Measurements from ENCODE around the gene LIN28B.

Gene LIN28B

GRCh38 chr6:104957301-104958177, 632 bp downstream of the LIN28B start:
- no peak overlapping the region for H3K4me3 ChIP-seq (ENCODE audit: severe bottlenecking)
- no peaks in the 10 kb centered on the region for H3K36me3 ChIP-seq (ENCODE audit: low read depth)
- no peak for TF ChIP-seq CTCF (IDR thresholded peaks at IDR 0.05; ENCODE audit: poor library complexity, severe bottlenecking)
- no peak for ATAC-seq (ENCODE audit: low read depth)
- no peak overlapping the region for H3K27ac ChIP-seq (ENCODE audit: poor library complexity, severe bottlenecking)
- DNase-seq (ENCODE audit: low spot score): no peak
- H3K4me1 ChIP-seq (ENCODE audit: insufficient read depth, poor library complexity, severe bottlenecking): no peaks in the 10 kb centered on the region
- peaks cover 89% of the 10 kb centered on the region for H3K27me3 ChIP-seq (ENCODE audit: insufficient read depth, poor library complexity, severe bottlenecking)
- H3K9me3 ChIP-seq (ENCODE audit: severe bottlenecking): no peaks in the 10 kb centered on the region

GRCh38 chr6:104958178-104959025, 1.5 kb downstream of the LIN28B start:
- Histone ChIP-seq H3K36me3 (ENCODE audit: low read depth) (no peaks in the 10 kb centered on the region), H3K4me3 (ENCODE audit: severe bottlenecking) (no peak overlapping the region), H3K9me3 (ENCODE audit: severe bottlenecking) (no peaks in the 10 kb centered on the region), H3K4me1 (ENCODE audit: insufficient read depth, poor library complexity, severe bottlenecking) (no peaks in the 10 kb centered on the region), H3K27ac (ENCODE audit: poor library complexity, severe bottlenecking) (no peak overlapping the region), H3K27me3 (ENCODE audit: insufficient read depth, poor library complexity, severe bottlenecking) (peaks cover 80% of the 10 kb centered on the region)
- DNase-seq (ENCODE audit: low spot score): no peak
- no peak for TF ChIP-seq CTCF (IDR thresholded peaks at IDR 0.05; ENCODE audit: poor library complexity, severe bottlenecking)
- no peak for ATAC-seq (ENCODE audit: low read depth)

- peaks cover 72% of the 10 kb centered on the region for H3K27me3 ChIP-seq (ENCODE audit: insufficient read depth, poor library complexity, severe bottlenecking)
- H3K4me3 ChIP-seq (ENCODE audit: severe bottlenecking): no peak overlapping the region
- no peak for TF ChIP-seq CTCF (IDR thresholded peaks at IDR 0.05; ENCODE audit: poor library complexity, severe bottlenecking)
- no peak overlapping the region for H3K27ac ChIP-seq (ENCODE audit: poor library complexity, severe bottlenecking)
- DNase-seq (ENCODE audit: low spot score) (no peak), ATAC-seq (ENCODE audit: low read depth) (no peak)
- no peaks in the 10 kb centered on the region for H3K4me1 ChIP-seq (ENCODE audit: insufficient read depth, poor library complexity, severe bottlenecking)
- H3K36me3 ChIP-seq (ENCODE audit: low read depth): no peaks in the 10 kb centered on the region
- H3K9me3 ChIP-seq (ENCODE audit: severe bottlenecking): no peaks in the 10 kb centered on the region
Measured at GRCh38 chr6:104959026-104959858, 2.3 kb downstream of the LIN28B start.

- Histone ChIP-seq H3K36me3 (ENCODE audit: low read depth) (no peaks in the 10 kb centered on the region), H3K27me3 (ENCODE audit: insufficient read depth, poor library complexity, severe bottlenecking) (no peaks in the 10 kb centered on the region), H3K4me1 (ENCODE audit: insufficient read depth, poor library complexity, severe bottlenecking) (peaks cover 5% of the 10 kb centered on the region), H3K27ac (ENCODE audit: poor library complexity, severe bottlenecking) (no peak overlapping the region), H3K4me3 (ENCODE audit: severe bottlenecking) (no peak overlapping the region), H3K9me3 (ENCODE audit: severe bottlenecking) (no peaks in the 10 kb centered on the region)
- DNase-seq (ENCODE audit: low spot score) (no peak), ATAC-seq (ENCODE audit: low read depth) (no peak)
- no peak for TF ChIP-seq CTCF (IDR thresholded peaks at IDR 0.05; ENCODE audit: poor library complexity, severe bottlenecking)
Measured at GRCh38 chr6:104969108-104969507, 12.2 kb downstream of the LIN28B start.

All from RWPE2 (cell line).